Inflammatory macrophage treated with lipopolysaccharide for 1 hour (primary cell): ENCODE measurements around the gene HSPG2.
"Not testable (repeated sequence)": the region's sequence is repeated elsewhere in the genome, so short reads cannot be mapped to it uniquely, and the experiment has no call there.

Experiments used
- DNase-seq, 2 donors: peaks; one replicate each; pipeline ENCODE4 v3.0.0-alpha.2; 2020 to 2022

The HSPG2 gene

GRCh38 chr1:21955501-21956281 is 18.6 kb upstream of the HSPG2 start:
- DNase-seq = no peak

- DNase-seq = no peak
Observed at GRCh38 chr1:21955058-21955457, 17.9 kb upstream of the HSPG2 start.

GRCh38 chr1:21952786-21953520 is 15.8 kb upstream of the HSPG2 start:
- no peak for DNase-seq

GRCh38 chr1:21951226-21951870 is 14.2 kb upstream of the HSPG2 start:
- DNase-seq = no peak

- DNase-seq = no peak
Observed at GRCh38 chr1:21950734-21951133, 13.6 kb upstream of the HSPG2 start.

GRCh38 chr1:21946836-21947587 is 9.9 kb upstream of the HSPG2 start:
- DNase-seq = no peak

GRCh38 chr1:21944733-21945073 is 7.6 kb upstream of the HSPG2 start:
- DNase-seq = no peak

GRCh38 chr1:21942959-21943640 is 6.0 kb upstream of the HSPG2 start:
- DNase-seq = not testable (repeated sequence)

- DNase-seq = no peak
Observed at GRCh38 chr1:21942464-21942863, 5.4 kb upstream of the HSPG2 start.

- no peak for DNase-seq
Observed at GRCh38 chr1:21941370-21941769, 4.3 kb upstream of the HSPG2 start.

- no peak for DNase-seq
Observed at GRCh38 chr1:21940492-21940891, 3.4 kb upstream of the HSPG2 start.

GRCh38 chr1:21939650-21940374 is 2.7 kb upstream of the HSPG2 start:
- peak; percentile 66 to 71 for DNase-seq

GRCh38 chr1:21938732-21939538 is 1.8 kb upstream of the HSPG2 start:
- DNase-seq = no peak

- DNase-seq = peak; percentile 28 to 59
Observed at GRCh38 chr1:21937372-21938121, 437 bp upstream of the HSPG2 start.

GRCh38 chr1:21936366-21937031 is 611 bp downstream of the HSPG2 start:
- DNase-seq = no peak

- DNase-seq = no peak
Observed at GRCh38 chr1:21935891-21936365, 1.2 kb downstream of the HSPG2 start.

- no peak for DNase-seq
Observed at GRCh38 chr1:21935393-21935804, 1.7 kb downstream of the HSPG2 start.

- no peak for DNase-seq
Observed at GRCh38 chr1:21933397-21934248, 3.5 kb downstream of the HSPG2 start.
